ENCODE measurements around the gene HIPK4. TPM values are rescaled to one million over a fixed set of nuclear protein-coding genes. Genes with fewer than 3 reads are reported as not detected.

The HIPK4 gene
- total and polyA plus RNA-seq, 9 of the 15 experiments (the other 6 are each of a cell fraction or from before 2014, with no cell fraction given), result 0.06 to 0.09 TPM; not detected in 7

DNA sequence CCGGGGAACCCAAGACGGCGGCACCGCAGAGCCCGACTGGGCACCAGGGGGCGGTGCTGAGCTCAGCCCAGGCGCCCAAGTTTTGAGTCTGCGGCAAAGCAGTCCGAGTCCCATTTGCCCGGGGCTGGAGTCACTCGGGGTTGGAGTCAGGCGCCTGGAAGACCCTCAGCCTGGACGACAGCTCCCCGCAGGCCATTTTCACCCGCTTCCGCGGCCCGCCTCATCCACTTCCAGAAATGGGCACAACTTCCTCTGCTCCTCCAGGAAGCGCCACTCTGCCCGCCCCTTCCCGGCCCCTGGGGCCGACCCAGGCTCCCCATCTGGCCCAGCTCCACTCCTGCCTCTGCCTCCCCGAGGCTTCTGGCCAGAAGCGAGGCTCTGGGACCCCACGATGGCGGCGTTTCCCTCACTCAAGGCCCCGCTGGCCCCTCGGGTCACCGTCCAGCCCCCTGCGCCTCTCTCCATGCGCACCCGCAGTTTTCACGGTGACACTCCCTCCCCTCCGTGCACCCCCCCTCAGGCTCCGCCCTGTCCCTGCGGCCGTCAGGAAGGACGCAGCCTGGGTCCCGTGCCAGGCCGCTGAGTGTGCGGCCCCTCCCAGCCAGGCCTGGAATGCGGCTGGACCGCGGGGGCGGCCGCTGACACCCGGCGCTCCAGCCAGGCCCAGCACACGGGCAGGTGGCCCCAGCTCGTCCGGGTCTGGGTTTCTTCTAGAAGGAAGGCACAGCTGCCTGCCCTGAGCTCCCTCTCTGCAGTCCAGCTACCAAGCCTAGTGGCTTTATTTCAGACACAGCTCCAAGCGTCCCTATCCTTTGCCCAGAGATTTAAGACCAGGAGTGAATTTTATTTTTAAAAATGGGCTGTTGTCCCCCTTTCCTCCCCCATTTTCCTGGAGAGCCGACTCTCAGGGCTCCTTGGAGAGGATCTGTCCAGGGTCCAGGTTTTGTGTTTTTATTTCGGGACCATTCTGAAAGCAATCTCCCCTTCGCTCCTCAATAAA, 31.1 kb upstream of the HIPK4 start (continued):
- TF ChIP-seq, protein P1, sequence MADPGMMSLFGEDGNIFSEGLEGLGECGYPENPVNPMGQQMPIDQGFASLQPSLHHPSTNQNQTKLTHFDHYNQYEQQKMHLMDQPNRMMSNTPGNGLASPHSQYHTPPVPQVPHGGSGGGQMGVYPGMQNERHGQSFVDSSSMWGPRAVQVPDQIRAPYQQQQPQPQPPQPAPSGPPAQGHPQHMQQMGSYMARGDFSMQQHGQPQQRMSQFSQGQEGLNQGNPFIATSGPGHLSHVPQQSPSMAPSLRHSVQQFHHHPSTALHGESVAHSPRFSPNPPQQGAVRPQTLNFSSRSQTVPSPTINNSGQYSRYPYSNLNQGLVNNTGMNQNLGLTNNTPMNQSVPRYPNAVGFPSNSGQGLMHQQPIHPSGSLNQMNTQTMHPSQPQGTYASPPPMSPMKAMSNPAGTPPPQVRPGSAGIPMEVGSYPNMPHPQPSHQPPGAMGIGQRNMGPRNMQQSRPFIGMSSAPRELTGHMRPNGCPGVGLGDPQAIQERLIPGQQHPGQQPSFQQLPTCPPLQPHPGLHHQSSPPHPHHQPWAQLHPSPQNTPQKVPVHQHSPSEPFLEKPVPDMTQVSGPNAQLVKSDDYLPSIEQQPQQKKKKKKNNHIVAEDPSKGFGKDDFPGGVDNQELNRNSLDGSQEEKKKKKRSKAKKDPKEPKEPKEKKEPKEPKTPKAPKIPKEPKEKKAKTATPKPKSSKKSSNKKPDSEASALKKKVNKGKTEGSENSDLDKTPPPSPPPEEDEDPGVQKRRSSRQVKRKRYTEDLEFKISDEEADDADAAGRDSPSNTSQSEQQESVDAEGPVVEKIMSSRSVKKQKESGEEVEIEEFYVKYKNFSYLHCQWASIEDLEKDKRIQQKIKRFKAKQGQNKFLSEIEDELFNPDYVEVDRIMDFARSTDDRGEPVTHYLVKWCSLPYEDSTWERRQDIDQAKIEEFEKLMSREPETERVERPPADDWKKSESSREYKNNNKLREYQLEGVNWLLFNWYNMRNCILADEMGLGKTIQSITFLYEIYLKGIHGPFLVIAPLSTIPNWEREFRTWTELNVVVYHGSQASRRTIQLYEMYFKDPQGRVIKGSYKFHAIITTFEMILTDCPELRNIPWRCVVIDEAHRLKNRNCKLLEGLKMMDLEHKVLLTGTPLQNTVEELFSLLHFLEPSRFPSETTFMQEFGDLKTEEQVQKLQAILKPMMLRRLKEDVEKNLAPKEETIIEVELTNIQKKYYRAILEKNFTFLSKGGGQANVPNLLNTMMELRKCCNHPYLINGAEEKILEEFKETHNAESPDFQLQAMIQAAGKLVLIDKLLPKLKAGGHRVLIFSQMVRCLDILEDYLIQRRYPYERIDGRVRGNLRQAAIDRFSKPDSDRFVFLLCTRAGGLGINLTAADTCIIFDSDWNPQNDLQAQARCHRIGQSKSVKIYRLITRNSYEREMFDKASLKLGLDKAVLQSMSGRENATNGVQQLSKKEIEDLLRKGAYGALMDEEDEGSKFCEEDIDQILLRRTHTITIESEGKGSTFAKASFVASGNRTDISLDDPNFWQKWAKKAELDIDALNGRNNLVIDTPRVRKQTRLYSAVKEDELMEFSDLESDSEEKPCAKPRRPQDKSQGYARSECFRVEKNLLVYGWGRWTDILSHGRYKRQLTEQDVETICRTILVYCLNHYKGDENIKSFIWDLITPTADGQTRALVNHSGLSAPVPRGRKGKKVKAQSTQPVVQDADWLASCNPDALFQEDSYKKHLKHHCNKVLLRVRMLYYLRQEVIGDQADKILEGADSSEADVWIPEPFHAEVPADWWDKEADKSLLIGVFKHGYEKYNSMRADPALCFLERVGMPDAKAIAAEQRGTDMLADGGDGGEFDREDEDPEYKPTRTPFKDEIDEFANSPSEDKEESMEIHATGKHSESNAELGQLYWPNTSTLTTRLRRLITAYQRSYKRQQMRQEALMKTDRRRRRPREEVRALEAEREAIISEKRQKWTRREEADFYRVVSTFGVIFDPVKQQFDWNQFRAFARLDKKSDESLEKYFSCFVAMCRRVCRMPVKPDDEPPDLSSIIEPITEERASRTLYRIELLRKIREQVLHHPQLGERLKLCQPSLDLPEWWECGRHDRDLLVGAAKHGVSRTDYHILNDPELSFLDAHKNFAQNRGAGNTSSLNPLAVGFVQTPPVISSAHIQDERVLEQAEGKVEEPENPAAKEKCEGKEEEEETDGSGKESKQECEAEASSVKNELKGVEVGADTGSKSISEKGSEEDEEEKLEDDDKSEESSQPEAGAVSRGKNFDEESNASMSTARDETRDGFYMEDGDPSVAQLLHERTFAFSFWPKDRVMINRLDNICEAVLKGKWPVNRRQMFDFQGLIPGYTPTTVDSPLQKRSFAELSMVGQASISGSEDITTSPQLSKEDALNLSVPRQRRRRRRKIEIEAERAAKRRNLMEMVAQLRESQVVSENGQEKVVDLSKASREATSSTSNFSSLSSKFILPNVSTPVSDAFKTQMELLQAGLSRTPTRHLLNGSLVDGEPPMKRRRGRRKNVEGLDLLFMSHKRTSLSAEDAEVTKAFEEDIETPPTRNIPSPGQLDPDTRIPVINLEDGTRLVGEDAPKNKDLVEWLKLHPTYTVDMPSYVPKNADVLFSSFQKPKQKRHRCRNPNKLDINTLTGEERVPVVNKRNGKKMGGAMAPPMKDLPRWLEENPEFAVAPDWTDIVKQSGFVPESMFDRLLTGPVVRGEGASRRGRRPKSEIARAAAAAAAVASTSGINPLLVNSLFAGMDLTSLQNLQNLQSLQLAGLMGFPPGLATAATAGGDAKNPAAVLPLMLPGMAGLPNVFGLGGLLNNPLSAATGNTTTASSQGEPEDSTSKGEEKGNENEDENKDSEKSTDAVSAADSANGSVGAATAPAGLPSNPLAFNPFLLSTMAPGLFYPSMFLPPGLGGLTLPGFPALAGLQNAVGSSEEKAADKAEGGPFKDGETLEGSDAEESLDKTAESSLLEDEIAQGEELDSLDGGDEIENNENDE (IDR thresholded peaks at IDR 0.05; ENCODE audit: low read depth, low read length), result no peak
- no peak for TF ChIP-seq ZNF175 (CRISPR knock-in tag; IDR thresholded peaks at IDR 0.05; ENCODE audit: low read depth)
- no peak for TF ChIP-seq ZNF384 (IDR thresholded peaks at IDR 0.05; ENCODE audit: low read depth, low read length)
- TF ChIP-seq TGIF2 (CRISPR knock-in tag; IDR thresholded peaks at IDR 0.05), result peak; percentile 72; the same call in 1 of the 2 replicates
- TF ChIP-seq RB1 (IDR thresholded peaks at IDR 0.05; ENCODE audit: low read depth), result peak; percentile 82
- TF ChIP-seq, protein P2, sequence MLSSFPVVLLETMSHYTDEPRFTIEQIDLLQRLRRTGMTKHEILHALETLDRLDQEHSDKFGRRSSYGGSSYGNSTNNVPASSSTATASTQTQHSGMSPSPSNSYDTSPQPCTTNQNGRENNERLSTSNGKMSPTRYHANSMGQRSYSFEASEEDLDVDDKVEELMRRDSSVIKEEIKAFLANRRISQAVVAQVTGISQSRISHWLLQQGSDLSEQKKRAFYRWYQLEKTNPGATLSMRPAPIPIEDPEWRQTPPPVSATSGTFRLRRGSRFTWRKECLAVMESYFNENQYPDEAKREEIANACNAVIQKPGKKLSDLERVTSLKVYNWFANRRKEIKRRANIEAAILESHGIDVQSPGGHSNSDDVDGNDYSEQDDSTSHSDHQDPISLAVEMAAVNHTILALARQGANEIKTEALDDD (IDR thresholded peaks at IDR 0.05), result no peak
- no peak for TF ChIP-seq PTTG1 (tag; IDR thresholded peaks at IDR 0.05; ENCODE audit: low read depth)
- no peak for TF ChIP-seq PRPF4 (IDR thresholded peaks at IDR 0.05; ENCODE audit: insufficient read depth, low read depth, low read length, poor library complexity, severe bottlenecking)
- TF ChIP-seq EP300 (IDR thresholded peaks at IDR 0.05; ENCODE audit: low read length), result no peak
- TF ChIP-seq, protein P3, sequence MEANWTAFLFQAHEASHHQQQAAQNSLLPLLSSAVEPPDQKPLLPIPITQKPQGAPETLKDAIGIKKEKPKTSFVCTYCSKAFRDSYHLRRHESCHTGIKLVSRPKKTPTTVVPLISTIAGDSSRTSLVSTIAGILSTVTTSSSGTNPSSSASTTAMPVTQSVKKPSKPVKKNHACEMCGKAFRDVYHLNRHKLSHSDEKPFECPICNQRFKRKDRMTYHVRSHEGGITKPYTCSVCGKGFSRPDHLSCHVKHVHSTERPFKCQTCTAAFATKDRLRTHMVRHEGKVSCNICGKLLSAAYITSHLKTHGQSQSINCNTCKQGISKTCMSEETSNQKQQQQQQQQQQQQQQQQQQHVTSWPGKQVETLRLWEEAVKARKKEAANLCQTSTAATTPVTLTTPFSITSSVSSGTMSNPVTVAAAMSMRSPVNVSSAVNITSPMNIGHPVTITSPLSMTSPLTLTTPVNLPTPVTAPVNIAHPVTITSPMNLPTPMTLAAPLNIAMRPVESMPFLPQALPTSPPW (CRISPR knock-in tag; IDR thresholded peaks at IDR 0.05), result peak; percentile 98
- 0 out of 2 replicates have a peak, but pooled peaks have one; percentile 83 for TF ChIP-seq KAT7 (CRISPR knock-in tag; IDR thresholded peaks at IDR 0.05; ENCODE audit: borderline replicate concordance)
- no peak for TF ChIP-seq BCOR (IDR thresholded peaks at IDR 0.05)
- TF ChIP-seq BHLHE40 (IDR thresholded peaks at IDR 0.05; ENCODE audit: low read length), result peak; percentile 100

Measured in K562 (cell line).